HG02852 (cell line): ENCODE measurements around the gene PDZD4.

Experiments
- ATAC-seq: cut with Tn5 transposase; IDR thresholded peaks from one replicate; pipeline ENCODE4 v1.9.1; 2021; ENCODE audit warnings: mild to moderate bottlenecking, moderate library complexity; ENCODE audit not compliant: unreplicated experiment

PDZD4 gene

GRCh38 chrX:153763298-153763932 is 66.9 kb downstream of the PDZD4 start:
- ATAC-seq, result no peak

- no peak for ATAC-seq
Observed at GRCh38 chrX:153762626-153763173, 67.6 kb downstream of the PDZD4 start.

- ATAC-seq, result no peak
Observed at GRCh38 chrX:153761863-153762262, 68.5 kb downstream of the PDZD4 start.

GRCh38 chrX:153755136-153755535 is 75.2 kb downstream of the PDZD4 start:
- no peak for ATAC-seq
